ENCODE measurements around the gene FAM184A.
"Not testable (repeated sequence)": the region's sequence is repeated elsewhere in the genome, so short reads cannot be mapped to it uniquely, and the experiment has no call there.

Gene FAM184A

DNA sequence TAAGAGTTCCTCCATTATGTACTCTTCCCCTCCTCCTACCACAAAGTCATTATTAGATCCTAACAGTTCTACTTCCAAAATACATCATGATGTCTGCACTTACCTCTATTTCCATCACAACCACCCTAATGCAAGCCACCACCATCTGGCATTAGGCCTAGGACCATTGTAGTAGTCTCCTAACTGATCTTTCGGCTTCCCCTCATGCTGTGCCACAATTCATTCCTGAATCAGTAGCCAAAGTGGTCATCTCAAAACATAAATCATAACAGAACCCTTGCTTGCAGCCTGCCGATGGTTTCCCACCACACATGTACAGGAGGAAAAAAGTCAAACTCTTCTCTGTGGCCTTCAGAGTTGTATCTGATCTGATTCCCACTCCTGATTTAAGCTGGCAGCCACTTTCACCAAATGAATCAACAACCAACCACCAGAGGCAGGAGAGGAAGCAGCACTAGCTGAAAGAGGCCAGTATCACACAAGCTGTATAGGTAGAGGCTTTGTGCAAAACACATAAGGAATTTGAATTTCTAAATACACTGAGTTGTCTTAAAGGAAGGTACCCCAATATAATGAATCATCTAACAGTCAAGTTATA, 26.1 kb downstream of the FAM184A start:
- no peak for DNase-seq (ENCODE audit: low spot score)

DNA sequence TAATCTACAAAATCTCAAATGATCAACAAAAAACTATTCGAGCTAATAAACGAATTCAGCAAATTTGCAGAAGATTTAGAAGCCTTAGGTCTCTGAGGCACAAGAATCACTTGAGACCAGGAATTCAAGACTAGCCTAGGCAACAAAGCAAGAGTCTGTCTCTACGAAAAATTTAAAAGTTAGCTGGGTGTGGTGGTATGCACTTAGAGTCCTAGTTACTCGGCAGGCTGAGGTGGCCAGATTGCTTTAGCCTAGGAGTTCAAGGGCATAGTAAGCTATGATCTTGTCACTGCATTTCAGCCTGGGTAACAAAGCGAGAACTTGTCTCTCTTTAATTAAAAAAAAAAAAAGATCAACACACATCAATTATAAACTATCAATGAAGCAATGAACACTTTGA, 34.2 kb downstream of the FAM184A start:
- DNase-seq (ENCODE audit: low spot score): no peak

DNA sequence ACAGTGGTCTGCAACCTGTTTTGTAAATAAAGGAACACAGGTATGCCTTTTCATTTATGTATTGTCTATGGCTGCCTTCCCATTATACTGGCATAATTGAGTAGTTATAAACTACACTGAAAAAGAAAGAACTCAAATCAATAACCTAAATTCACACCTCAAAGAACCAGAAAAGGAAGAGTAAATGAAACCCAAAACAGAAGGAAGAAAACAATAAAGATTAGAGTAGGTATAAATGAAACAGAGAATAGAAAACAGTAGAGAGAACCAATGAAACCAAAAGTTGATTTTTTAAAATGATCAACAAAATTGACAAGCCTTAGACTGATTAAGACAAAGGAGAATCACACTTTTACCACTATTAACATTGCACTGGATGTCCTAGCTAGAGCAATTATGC, 34.7 kb downstream of the FAM184A start:
- no peak for DNase-seq (ENCODE audit: low spot score)

DNA sequence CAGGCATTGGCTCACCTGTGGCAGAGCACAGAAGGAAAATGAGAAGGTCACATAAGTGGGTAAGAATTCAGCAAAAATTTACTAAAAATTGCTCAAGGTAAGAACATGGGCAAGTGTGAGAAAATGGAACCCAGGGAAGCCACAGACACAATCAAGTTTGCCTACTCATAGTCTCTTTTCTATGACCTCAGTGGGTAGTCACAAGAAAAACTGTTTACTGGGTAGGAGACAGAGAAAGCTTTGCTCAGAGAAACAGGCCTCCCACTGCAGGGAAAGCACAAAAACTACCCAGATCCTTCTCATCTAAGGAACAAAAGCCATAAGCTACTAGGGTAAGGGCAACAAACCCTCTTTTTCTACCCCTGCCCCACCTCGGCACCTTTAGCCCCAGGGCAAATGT, 35.2 kb downstream of the FAM184A start:
- no peak for DNase-seq (ENCODE audit: low spot score)

DNA sequence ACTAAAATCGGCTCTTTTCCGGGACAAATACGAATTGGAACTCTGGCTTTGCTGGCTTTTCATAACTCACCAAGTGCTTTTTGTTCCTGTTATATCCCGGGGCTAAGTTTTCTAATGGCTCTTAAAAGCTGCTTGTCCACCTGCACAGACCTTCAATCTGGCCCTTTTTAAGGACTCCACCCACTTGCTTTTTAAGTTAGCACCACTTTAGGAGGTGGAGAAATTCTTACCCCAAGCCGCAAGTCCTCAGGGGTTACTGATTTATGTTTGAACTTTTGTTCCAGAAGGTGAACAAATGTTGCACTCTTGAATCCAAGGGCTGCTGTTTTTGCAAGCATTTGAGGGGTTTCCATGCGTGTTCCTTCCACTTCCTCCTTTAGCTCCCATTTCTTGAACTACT, 37.8 kb downstream of the FAM184A start:
- no peak for DNase-seq (ENCODE audit: low spot score)

DNA sequence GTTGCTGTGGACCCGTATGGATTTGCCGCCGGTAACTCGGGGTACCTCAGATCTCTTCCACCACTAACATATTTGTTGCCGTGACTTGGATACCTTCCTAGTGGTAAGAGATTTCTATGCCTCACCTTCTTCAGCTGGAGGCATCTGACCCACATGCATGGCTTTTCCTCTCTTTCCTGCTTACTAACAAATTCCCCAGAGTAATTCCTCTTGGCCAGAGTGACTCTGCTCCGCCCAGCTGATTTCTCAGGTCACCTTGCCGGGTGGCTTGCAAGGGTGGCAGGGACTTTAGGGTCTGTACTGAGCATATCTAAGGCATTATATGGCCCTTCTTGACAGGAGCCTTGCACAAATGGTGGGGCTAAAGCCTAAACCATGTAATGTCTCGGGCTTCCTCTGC, 38.2 kb downstream of the FAM184A start:
- no peak for DNase-seq (ENCODE audit: low spot score)

DNA sequence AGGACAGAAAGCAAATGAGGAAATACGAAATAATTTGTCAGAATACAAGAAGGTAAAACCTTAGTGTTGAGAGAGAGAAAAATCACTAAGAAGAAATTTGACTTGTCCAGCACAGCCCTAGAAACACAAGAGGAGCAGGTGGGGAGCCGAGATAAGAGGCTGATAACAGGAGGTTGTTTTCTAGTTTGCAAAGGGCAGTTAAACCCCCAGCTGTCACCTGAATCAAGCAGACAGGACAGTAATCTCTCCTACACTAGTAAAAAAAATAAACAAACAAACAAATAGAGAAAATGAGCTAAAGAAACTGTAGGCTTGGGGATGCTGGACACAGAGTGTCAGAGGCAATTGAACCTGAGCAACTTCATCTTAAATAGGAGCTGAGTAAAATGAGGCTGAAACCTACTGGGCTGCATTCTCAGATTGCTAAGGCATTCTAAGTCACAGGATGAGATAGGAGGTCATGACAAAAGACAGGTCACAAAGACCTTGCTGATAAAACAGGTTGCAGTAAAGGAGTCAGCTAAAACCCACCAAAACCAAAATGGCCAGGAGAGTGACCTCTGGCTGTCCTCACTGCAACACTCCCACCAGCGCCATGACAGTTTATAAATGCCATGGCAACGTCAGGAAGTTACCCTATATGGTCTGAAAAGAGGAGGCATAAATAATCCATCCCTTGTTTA, 40.4 kb downstream of the FAM184A start:
- no peak for DNase-seq (ENCODE audit: low spot score)

DNA sequence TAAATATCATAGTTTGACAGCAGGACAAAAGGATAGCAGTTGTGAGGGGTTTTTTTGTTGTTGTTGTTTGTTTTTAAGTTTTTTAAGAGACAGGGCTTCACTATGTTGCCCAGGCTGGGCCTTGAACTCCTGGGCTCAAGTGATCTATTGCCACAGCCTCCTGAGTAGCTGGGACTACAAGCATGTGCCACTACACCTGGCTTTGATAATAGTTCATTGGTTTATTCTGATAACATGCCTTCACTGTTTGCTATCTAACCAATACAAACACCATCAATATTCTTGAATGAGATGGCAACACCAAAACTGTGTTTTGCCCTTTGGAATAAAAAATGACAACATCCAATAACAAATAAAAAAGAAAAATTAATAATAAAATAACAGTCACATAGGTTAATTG, 41.2 kb downstream of the FAM184A start:
- no peak for DNase-seq (ENCODE audit: low spot score)

DNA sequence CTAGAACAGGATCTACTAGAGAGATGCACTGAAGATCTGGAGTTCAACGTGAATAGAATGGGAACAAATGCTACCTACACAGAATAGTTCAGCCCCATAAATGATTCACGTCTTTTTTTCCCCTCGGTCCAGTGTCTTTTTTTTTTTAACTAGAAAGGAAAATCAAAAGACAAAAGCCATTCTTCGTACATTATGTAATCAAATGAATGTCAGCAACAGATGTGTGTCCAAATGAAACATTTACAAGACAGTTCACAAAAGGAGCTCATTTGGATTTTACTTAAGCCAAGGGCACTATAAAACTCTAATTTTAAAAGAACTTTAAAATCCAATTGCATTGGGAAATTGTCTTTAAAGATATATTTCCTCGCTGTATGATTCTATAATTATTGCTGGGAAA, 42.4 kb downstream of the FAM184A start:
- DNase-seq (ENCODE audit: low spot score): no peak

DNA sequence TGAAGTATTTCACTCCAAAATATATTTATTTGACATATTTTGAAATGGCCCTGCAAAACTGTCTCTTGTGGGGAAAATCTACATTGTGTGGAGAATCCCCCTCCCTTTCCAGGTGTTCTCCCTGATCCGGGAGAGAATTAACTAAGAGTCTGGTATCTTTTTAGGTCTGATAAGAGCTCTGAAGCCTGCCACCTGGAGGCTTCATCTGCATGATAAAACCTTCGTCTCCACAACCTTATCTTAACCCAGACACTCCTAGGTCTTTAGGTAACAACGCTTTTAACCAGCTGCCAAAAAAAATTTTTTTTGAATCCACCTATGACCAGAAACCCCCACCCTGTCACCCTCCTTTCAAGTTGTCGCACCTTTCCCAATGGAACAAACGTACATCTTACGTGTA, 43.0 kb downstream of the FAM184A start:
- no peak for DNase-seq (ENCODE audit: low spot score)

DNA sequence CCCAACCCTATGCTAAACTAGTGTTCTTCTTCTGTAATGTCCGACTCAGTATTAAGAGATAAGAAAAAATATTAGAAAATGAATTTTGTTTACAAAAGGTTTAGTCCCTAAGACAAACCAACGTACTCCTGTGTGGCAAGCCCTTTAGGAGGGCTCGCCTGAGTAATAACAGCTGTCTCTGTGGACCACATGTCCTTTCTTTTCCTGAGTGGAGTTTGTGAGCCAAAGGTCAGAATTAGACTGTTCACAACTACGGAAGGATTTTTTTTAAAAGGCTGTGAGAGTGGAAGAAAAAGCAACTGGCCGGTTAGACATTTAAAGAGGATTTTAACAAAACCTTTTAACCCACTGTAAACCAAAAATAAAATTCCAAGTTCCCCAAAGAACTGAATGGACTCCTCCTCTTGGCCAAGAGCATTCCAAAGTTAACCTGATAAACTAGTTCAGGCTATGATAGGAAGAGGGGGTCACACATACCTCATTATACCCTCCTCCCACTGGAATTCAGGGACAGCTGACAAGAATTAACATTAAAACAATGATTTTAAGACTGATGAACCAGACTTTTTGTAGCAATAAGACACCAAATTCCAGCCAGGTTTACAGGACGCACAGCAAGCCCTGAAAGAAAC, 43.5 kb downstream of the FAM184A start:
- DNase-seq (ENCODE audit: low spot score): no peak

DNA sequence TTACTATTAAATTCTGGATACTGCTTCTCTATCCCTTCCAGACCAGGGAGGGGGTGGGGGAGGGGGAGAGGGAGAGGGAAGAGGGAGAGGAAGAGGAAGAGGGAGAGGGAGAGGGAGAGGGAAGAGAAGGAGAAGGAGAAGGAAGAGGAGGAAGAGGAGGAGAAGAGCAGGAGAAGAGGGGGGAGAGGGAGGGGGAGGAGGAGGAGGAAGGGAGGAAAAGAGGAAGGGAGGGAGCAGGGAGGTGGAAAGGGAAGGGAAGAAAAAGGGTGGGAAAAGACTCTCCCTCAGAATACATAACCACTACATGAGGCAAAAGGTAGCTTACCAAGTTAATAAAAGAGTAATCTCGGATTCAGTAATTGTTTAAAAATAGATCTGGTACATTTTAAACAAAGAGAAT, 46.0 kb downstream of the FAM184A start:
- no peak for DNase-seq (ENCODE audit: low spot score)

DNA sequence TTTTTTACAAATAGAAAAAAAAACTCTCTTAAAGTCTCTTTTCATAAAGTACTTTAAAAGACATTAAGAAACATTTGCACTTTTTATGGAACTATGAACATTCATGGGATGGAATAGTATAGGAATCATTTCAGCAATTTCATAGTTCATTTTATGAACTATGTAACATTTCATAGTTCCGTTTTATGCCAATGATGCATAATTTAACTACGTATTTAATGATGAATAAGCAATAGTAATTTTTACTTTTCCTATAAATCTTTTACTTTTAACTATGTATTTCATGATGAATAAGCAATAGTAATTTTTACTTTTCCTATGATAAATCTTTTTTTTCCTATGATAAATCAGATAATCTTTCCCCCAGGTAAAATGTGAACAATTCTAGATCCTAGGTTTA, 47.7 kb downstream of the FAM184A start:
- no peak for DNase-seq (ENCODE audit: low spot score)

DNA sequence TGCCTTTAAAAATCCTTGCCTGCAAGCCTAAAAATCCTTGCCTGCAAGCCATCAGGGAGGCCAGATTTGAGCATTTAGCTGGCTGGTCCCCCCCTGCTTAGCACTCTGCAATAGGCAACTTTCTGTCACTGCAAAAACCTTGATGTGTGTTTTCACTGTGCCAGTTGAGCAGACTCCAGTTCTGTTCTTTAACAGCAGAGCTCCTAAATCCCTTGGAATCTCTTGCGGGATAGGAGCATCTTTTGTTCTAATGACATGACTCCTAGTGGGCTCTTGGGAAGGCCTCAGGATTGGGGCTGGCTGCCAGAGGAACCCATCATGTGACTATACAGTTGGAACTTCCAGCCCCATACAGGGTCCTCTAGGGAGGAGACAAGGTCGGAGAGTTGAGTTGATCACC, 50.4 kb downstream of the FAM184A start:
- no peak for DNase-seq (ENCODE audit: low spot score)

DNA sequence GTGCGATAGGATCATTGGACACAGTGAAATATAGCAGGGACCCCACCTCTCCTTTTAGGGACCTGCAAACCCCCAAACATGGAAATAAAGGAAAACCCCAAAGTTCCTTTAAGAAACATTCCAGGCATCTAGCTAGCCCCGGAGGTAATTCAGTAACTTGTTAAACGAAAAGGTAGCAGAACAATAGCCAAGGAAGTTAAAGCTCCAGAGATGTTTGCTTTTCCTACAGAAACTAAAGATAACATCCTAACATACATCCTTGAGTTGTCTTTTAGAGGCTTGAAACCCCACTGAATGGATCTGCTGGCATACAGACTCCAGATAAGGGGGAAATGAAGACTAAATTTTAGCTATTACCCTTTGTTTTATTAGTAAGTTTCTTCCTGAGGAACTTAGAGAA, 51.0 kb downstream of the FAM184A start:
- no peak for DNase-seq (ENCODE audit: low spot score)

DNA sequence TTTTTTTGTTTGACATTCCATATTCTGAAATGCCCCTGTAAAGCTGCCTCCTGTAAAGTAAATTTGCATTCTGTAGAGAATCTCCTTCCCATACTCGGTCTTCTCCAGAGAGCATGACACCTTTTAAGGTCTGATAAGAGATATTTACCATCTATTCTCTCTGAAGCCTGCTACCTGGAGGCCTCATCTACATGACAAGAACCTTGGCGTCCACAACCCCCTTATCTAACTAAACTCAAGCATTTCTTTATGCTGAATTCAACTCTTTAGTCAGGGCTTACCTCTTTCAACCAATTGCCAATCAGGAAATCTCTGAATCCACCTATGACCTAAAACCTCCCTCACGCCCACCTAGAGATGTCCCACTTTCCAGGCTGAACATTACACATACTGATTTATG, 51.6 kb downstream of the FAM184A start:
- DNase-seq (ENCODE audit: low spot score): no peak

DNA sequence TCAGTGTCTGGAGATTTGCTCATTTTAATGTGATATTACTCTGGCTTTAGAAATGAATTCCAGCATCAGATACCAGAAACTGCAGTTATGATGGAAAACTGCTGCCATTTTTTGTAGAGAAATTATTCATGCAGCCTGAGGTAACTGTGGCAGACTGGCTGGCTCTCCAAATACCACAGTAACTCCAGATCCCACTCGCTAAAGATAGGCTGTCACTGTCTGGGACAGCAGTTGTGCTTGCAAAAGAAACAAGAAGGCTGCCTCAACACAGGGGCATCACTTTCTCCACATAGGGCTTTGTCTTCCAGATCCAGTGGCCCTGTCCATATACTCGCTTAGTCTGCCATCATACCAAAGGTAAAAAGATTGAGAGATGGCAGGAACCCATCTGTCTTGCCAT, 52.7 kb downstream of the FAM184A start:
- no peak for DNase-seq (ENCODE audit: low spot score)

DNA sequence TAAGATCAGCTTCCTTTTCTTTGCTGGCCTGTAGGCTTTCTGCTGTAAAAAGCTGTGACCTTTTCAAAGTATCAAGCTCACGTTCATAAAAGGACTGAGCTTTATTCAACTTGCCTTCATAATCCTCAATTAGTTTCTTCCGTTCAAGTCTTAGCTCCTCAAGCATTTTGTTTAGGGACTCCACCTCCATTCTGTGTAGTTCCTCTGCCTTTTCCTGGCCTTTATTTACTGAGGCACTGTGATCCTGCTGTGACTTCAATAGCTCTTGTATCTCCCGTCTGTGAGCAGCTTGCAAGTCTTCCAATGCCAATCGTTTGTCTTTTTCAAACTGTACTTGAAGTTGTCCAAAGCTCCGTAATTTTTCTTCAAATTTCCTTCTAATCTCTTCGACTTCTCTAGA, 54.4 kb downstream of the FAM184A start:
- no peak for DNase-seq (ENCODE audit: low spot score)

DNA sequence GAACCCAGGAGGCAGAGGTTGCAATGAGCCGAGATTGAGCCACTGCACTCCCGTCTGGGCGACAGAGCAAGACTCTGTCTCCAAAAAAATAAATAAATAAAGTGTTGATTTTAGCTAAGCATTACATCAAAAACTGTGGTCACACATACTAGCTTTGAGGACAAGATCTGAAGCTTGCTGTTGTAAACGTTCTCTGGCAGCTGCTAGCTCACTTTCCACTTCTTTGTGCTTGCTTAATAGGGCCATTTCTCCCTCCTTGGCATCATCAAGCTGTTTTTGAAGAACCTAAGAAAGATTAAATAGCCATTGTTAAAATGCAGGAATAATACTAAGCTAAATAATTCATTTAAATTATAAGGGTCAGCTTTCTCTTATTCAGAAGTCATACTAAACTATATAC, 55.7 kb downstream of the FAM184A start:
- DNase-seq (ENCODE audit: low spot score): no peak

DNA sequence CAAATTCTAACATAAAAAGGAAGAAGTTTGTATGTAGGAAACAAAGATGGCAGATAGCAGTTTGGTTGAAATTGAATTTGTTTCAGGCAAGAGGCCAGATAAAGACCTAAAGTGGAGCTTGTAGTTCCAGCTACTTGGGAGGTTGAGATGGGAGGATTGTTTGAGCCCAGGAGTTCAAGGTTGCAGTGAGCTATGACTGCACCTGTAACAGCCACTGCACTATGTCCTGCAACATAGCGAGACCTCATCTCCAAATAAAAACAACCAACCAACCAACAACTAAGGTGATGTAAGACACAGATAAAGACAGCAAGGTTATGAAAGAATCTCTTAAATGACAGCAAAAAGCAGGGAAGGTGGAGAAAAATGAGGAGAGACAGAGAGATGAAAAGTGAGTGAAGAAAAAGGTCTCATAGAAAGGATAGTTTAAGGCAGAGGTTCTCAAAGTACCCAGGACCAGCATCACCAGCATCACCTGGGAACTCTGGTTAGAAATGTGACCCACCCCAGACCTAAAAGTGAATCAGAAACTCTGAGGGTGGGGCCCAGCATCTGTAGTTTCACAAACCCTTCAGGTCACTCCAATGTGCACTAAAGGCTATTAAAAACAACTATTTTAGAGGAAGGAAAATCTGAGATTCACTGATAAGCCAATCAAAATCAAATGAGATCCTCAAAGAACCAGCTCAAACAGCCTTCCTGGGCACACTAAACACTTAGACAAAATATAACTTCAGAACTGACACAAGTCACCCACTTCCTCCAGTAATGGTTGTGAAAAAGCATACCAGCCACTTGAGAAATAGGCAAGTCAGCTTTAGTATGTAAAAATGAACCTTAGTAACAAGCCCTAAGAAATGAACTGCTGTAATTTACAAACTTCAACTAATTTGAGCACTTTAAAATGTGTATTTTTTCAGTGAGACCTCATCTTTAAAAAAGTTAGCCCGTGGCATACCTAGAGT, 57.6 kb downstream of the FAM184A start:
- no peak for DNase-seq (ENCODE audit: low spot score)

DNA sequence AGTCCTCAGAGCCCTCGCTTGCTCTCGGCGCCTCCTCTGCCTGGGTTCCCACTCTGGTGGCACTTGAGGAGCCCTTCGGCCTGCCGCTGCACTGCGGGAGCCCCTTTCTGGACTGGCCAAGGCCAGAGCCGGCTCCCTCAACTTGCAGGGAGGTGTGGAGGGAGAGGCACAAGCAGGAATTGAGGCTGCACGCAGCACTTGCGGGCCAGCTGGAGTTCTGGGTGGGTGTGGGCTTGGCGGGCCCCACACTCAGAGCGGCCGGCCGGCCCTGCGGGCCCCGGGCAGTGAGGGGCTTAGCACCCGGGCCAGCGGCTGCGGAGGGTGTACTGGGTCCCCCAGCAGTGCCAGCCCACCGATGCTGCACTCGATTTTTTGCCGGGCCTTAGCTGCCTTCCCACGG, 63.3 kb downstream of the FAM184A start:
- DNase-seq (ENCODE audit: low spot score): not testable (repeated sequence)

DNA sequence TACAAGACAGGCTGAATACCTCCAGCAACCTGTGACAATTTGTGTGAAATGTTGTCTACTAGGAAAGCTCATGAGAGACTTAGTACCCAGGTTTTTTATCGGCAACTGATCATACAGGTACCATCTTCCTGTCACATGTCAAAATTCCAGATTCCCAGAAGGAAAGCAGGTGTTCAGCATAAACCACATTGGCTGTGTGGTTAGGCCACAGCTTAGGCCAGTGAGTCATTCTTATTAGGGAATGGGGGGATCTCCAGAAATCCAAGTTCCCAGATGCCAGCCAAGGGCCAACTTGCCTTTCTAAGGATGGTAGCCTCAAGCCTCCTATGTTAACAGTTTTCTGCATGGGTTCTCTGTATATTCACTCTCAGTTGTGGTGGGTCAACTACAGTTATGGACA, 65.9 kb downstream of the FAM184A start:
- no peak for DNase-seq (ENCODE audit: low spot score)

DNA sequence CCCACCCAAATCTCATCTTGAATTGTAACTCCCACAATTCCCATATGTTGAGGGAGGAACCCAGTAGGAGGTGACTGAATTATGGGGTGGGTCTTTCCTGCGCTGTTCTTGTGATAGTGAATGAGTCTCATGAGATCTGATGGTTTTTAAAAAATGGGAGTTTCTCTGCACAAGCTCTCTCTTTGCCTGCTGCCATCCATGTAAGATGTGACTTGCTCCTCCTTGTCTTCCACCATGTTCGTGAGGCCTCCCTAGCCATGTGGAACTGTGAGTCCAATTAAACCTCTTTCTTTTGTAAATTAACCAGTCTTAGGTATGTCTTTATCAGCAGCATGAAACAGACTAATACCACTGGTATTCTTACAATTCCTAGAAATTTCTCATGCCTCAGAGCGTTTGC, 69.2 kb downstream of the FAM184A start:
- DNase-seq (ENCODE audit: low spot score): not testable (repeated sequence)

Measured in germinal center (tissue), 1 donor.